ENCODE measurements around the gene CX3CL1. TPM values are rescaled to one million over a fixed set of nuclear protein-coding genes. Genes with fewer than 3 reads are reported as not detected.
A peak's percentile ranks its signal among the peaks of the same experiment; 100 is the strongest.

The CX3CL1 gene
- total and polyA plus RNA-seq, 5 donors from 2014 or later, result 0.15 TPM; not detected in 4

DNA sequence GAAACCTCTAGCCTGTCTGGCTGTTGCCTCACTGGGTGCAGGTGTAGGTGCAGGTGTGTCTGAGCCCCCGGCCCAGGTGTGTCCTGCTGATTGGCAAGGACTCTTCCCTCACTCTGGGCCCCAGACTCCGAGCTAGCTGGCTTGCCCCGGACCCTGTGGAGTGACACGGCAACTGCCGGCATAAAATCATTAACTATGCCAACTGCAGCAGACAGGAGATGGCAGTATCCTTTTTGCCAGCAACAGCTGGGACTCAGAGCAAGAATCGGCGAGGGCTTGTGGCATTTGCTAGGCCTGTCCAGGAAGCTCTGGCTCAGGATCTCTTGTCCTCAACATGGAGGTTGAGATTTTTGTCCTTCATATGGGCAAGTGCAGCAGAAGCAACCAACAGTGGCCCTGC is 54.1 kb downstream of the CX3CL1 start:
- H3K27ac Mint-ChIP-seq, result no peak overlapping the region

DNA sequence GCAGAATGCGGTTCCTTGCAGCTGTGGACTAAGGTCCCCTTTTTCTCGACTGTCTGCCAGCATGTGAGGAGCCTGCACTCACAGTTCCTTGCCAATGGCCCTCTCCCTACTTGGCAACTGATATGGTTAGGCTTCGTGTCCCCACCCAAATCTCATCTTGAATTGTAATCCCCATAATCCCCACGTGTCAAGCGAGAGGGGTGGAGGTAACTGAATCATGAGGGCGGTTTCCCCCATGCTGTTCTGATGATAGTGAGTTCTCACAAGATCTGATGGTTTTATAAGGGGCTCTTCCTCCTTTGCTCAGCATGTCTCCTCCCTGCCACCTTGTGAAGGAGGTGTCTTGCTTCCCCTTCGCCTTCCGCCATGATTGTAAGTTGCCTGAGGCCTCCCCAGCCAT is 55.0 kb downstream of the CX3CL1 start:
- H3K4me3 Mint-ChIP-seq, result no peak overlapping the region
- ATAC-seq (ENCODE audit: low read depth in 2 of 2) (no peak), DNase-seq (no peak)

More for the DNA sequence above, 54.1 kb downstream of the CX3CL1 start:
- Histone ChIP-seq H3K4me3 (ENCODE audit: low read depth, low read length) (no peak overlapping the region), H3K9me3 (ENCODE audit: control insufficient read depth in 2 of 2, low read length in 2 of 2) (no peaks in the 10 kb centered on the region), H3K27ac (ENCODE audit: insufficient read depth, low read length, poor library complexity, severe bottlenecking) (no peak overlapping the region), H3K27me3 (ENCODE audit: control insufficient read depth, insufficient read depth, low read length) (no peaks in the 10 kb centered on the region), H3K36me3 (ENCODE audit: control insufficient read depth, insufficient read depth, low read length) (peaks cover 40% of the 10 kb centered on the region), H3K4me1 (ENCODE audit: control insufficient read depth, insufficient read depth, low read length, poor library complexity, severe bottlenecking) (no peaks in the 10 kb centered on the region)
- no peaks in the 10 kb centered on the region for H3K27me3 Mint-ChIP-seq
- ATAC-seq (ENCODE audit: low read depth in 2 of 2) (no peak), DNase-seq (no peak)
- H3K4me3 Mint-ChIP-seq, result no peak overlapping the region
- peaks cover 0 to 4% (median under 1%) of the 10 kb centered on the region in 4 donors for H3K4me1 Mint-ChIP-seq
- H3K9me3 Mint-ChIP-seq, result no peaks in the 10 kb centered on the region
- H3K36me3 Mint-ChIP-seq, result peaks cover 35% of the 10 kb centered on the region

DNA sequence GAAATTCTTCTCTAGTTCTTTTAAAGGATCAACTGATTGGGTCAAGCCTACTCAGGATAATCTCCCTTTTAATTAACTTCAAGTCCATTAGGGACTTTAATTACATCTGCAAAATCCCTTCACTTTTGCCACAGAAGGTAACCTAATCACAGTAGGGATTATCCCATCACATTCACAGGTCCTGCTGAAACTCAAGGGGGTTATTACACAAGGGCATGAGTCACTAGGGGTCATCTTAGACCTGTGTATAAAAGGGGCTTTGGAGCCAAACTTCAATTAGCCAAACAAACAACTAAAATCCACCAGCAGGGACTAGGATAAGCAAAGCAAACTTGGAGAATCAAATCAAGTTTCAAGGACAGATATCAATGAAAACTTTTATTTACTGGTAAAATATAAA is 55.5 kb downstream of the CX3CL1 start:
- Histone ChIP-seq H3K4me3 (ENCODE audit: low read depth, low read length) (no peak overlapping the region), H3K27me3 (ENCODE audit: control insufficient read depth, insufficient read depth, low read length) (no peaks in the 10 kb centered on the region), H3K36me3 (ENCODE audit: control insufficient read depth, insufficient read depth, low read length) (peaks cover 53% of the 10 kb centered on the region), H3K27ac (ENCODE audit: insufficient read depth, low read length, poor library complexity, severe bottlenecking) (no peak overlapping the region), H3K4me1 (ENCODE audit: control insufficient read depth, insufficient read depth, low read length, poor library complexity, severe bottlenecking) (no peaks in the 10 kb centered on the region), H3K9me3 (ENCODE audit: control insufficient read depth in 2 of 2, low read length in 2 of 2) (no peaks in the 10 kb centered on the region)
- ATAC-seq (ENCODE audit: low read depth in 2 of 2), result no peak
- Mint-ChIP-seq H3K4me1 (peaks cover 0 to 4% (median 0%) of the 10 kb centered on the region in 4 donors), H3K27me3 (no peaks in the 10 kb centered on the region), H3K27ac (no peak overlapping the region), H3K4me3 (no peak overlapping the region), H3K9me3 (no peaks in the 10 kb centered on the region), H3K36me3 (peaks cover 42% of the 10 kb centered on the region)
- DNase-seq, result no peak

More for the DNA sequence above, 55.0 kb downstream of the CX3CL1 start:
- Mint-ChIP-seq H3K9me3 (no peaks in the 10 kb centered on the region), H3K4me1 (peaks cover 0 to 4% (median under 1%) of the 10 kb centered on the region in 4 donors), H3K36me3 (peaks cover 37% of the 10 kb centered on the region), H3K27ac (no peak overlapping the region), H3K27me3 (no peaks in the 10 kb centered on the region)
- Histone ChIP-seq H3K27ac (ENCODE audit: insufficient read depth, low read length, poor library complexity, severe bottlenecking) (no peak overlapping the region), H3K4me3 (ENCODE audit: low read depth, low read length) (no peak overlapping the region), H3K27me3 (ENCODE audit: control insufficient read depth, insufficient read depth, low read length) (no peaks in the 10 kb centered on the region), H3K9me3 (ENCODE audit: control insufficient read depth in 2 of 2, low read length in 2 of 2) (no peaks in the 10 kb centered on the region), H3K4me1 (ENCODE audit: control insufficient read depth, insufficient read depth, low read length, poor library complexity, severe bottlenecking) (no peaks in the 10 kb centered on the region), H3K36me3 (ENCODE audit: control insufficient read depth, insufficient read depth, low read length) (peaks cover 48% of the 10 kb centered on the region)

DNA sequence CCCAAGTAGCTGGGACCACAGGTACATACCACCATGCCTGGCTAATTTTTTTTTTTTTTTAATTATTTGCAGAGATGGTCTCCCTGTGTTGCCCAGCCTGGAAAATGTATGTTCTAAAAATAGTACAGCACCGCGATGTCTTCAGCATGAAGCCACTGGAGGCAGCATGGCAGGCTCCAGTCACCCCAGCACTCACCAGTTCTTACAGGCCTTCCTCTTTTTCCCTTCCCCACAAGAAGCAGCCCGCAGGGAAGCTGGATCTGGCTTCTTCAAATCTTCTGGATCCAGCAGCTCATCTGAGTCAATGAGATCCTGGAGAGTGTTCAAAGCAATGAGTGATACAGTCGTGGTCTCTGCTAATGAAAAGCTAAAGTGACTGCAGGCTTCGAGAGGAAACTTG is 58.7 kb downstream of the CX3CL1 start:
- Histone ChIP-seq H3K4me1 (ENCODE audit: control insufficient read depth, insufficient read depth, low read length, poor library complexity, severe bottlenecking) (no peaks in the 10 kb centered on the region), H3K27ac (ENCODE audit: insufficient read depth, low read length, poor library complexity, severe bottlenecking) (no peak overlapping the region), H3K27me3 (ENCODE audit: control insufficient read depth, insufficient read depth, low read length) (no peaks in the 10 kb centered on the region), H3K4me3 (ENCODE audit: low read depth, low read length) (no peak overlapping the region), H3K9me3 (ENCODE audit: control insufficient read depth in 2 of 2, low read length in 2 of 2) (no peaks in the 10 kb centered on the region), H3K36me3 (ENCODE audit: control insufficient read depth, insufficient read depth, low read length) (peaks cover 80% of the 10 kb centered on the region)
- peaks cover 58% of the 10 kb centered on the region for H3K36me3 Mint-ChIP-seq
- no peak overlapping the region for H3K27ac Mint-ChIP-seq
- H3K27me3 Mint-ChIP-seq, result no peaks in the 10 kb centered on the region
- H3K9me3 Mint-ChIP-seq, result no peaks in the 10 kb centered on the region
- no peak for ATAC-seq (ENCODE audit: low read depth in 2 of 2)
- DNase-seq, result no peak
- H3K4me3 Mint-ChIP-seq, result no peak overlapping the region
- H3K4me1 Mint-ChIP-seq, result peaks cover 0 to 4% (median 1%) of the 10 kb centered on the region in 4 donors

DNA sequence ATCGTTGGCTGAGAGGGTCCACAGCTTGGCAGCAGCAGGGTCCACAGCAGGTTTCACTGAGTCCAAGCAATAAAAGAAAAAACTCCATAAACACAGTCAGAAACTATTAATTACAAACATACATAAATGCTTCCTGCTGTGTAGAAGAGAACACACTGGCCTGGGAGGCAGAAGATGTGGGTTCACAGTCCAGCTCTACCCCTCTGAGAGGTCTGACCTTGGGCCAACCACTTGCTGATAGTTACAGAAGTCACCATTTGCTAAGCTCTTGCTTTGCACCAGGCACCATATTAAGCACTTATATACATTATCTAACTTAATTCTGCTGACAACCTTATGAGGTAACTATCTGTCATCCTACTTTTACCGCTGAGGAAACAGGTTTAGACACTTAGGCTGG is 60.2 kb downstream of the CX3CL1 start:
- Histone ChIP-seq H3K4me1 (ENCODE audit: control insufficient read depth, insufficient read depth, low read length, poor library complexity, severe bottlenecking) (no peaks in the 10 kb centered on the region), H3K9me3 (ENCODE audit: control insufficient read depth in 2 of 2, low read length in 2 of 2) (no peaks in the 10 kb centered on the region), H3K36me3 (ENCODE audit: control insufficient read depth, insufficient read depth, low read length) (peaks cover 80% of the 10 kb centered on the region), H3K27ac (ENCODE audit: insufficient read depth, low read length, poor library complexity, severe bottlenecking) (no peak overlapping the region), H3K27me3 (ENCODE audit: control insufficient read depth, insufficient read depth, low read length) (no peaks in the 10 kb centered on the region), H3K4me3 (ENCODE audit: low read depth, low read length) (no peak overlapping the region)
- Mint-ChIP-seq H3K36me3 (peaks cover 56% of the 10 kb centered on the region), H3K27me3 (no peaks in the 10 kb centered on the region), H3K4me1 (peaks cover 0 to 4% (median 1%) of the 10 kb centered on the region in 4 donors), H3K27ac (peak overlapping the region in 2 of 3 donors; percentile 22 to 44), H3K4me3 (no peak overlapping the region), H3K9me3 (no peaks in the 10 kb centered on the region)
- no peak for ATAC-seq (ENCODE audit: low read depth in 2 of 2)
- no peak for DNase-seq

DNA sequence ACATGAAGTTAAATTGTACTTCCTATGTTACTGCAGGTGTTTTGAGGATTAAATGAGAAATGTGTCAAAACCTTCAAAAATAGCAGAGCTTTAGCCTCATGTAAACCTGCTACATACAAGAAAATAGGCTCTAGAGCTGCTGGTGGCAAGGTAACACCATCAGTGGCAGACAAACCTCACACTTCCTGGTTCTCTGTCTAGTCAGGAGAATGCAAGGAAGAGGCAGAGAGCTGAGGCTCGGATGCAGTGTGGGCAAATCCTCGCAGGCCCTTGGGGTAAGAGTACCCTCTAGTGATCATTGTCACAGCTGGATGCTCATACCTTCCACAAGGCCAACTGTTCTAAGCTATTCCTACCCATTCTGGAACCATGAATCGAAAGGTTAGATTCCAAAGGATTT is 60.7 kb downstream of the CX3CL1 start:
- no peaks in the 10 kb centered on the region for H3K9me3 ChIP-seq (ENCODE audit: control insufficient read depth in 2 of 2, low read length in 2 of 2)
- DNase-seq (no peak), ATAC-seq (ENCODE audit: low read depth in 2 of 2) (no peak)
- H3K9me3 Mint-ChIP-seq, result no peaks in the 10 kb centered on the region
- H3K4me1 ChIP-seq (ENCODE audit: control insufficient read depth, insufficient read depth, low read length, poor library complexity, severe bottlenecking), result no peaks in the 10 kb centered on the region
- H3K36me3 ChIP-seq (ENCODE audit: control insufficient read depth, insufficient read depth, low read length), result peaks cover 79% of the 10 kb centered on the region
- no peak overlapping the region for H3K4me3 Mint-ChIP-seq
- peaks cover 54% of the 10 kb centered on the region for H3K36me3 Mint-ChIP-seq
- H3K27me3 ChIP-seq (ENCODE audit: control insufficient read depth, insufficient read depth, low read length), result no peaks in the 10 kb centered on the region
- H3K4me3 ChIP-seq (ENCODE audit: low read depth, low read length), result no peak overlapping the region
- no peak overlapping the region for H3K27ac ChIP-seq (ENCODE audit: insufficient read depth, low read length, poor library complexity, severe bottlenecking)
- peak overlapping the region in 2 of 3 donors; percentile 14 to 44 for H3K27ac Mint-ChIP-seq
- H3K27me3 Mint-ChIP-seq, result no peaks in the 10 kb centered on the region
- peaks cover 0 to 4% (median 1%) of the 10 kb centered on the region in 4 donors for H3K4me1 Mint-ChIP-seq

DNA sequence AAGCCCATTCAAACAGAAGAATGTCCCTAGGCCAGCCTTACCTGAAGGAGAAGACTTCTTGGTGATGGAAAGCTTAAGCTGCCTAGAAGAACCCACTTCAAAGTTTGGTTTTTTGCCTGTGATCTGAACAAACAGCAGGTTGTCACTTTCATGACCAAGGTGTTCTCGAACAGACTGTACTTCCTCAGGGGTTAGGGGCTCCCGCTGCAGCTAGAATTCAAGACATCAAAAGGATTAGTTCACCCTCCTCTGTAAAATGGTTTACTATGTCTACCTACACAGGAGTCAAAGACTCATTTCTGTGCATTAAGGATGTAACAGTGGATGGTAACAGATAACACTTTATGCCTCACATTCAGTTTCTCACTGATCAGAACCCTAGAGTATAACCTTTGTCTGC is 61.7 kb downstream of the CX3CL1 start:
- peaks cover 55% of the 10 kb centered on the region for H3K36me3 Mint-ChIP-seq
- Histone ChIP-seq H3K9me3 (ENCODE audit: control insufficient read depth in 2 of 2, low read length in 2 of 2) (no peaks in the 10 kb centered on the region), H3K4me3 (ENCODE audit: low read depth, low read length) (no peak overlapping the region), H3K4me1 (ENCODE audit: control insufficient read depth, insufficient read depth, low read length, poor library complexity, severe bottlenecking) (no peaks in the 10 kb centered on the region), H3K36me3 (ENCODE audit: control insufficient read depth, insufficient read depth, low read length) (peaks cover 77% of the 10 kb centered on the region), H3K27me3 (ENCODE audit: control insufficient read depth, insufficient read depth, low read length) (no peaks in the 10 kb centered on the region), H3K27ac (ENCODE audit: insufficient read depth, low read length, poor library complexity, severe bottlenecking) (no peak overlapping the region)
- ATAC-seq (ENCODE audit: low read depth in 2 of 2) (no peak), DNase-seq (no peak)
- H3K4me3 Mint-ChIP-seq, result no peak overlapping the region
- H3K27ac Mint-ChIP-seq, result peak overlapping the region in 1 of 3 donors; percentile 65
- no peaks in the 10 kb centered on the region for H3K9me3 Mint-ChIP-seq
- peaks cover 2 to 9% (median 3%) of the 10 kb centered on the region in 4 donors for H3K4me1 Mint-ChIP-seq
- no peaks in the 10 kb centered on the region for H3K27me3 Mint-ChIP-seq

Measured in CD4-positive, CD25-positive, alpha-beta regulatory T cell (primary cell).